GM08714 (cell line): ENCODE data around the gene C1RL.

ENCODE experiments used
- H3K4me3 ChIP-seq: fragments of 200-500 bp; sonication (Bioruptor generic); 2 replicates; pipeline ENCODE4 v1.5.1; 2014; ENCODE audit warnings: mild to moderate bottlenecking, low read length, inconsistent platforms
- ZNF274 ChIP-seq: IDR thresholded peaks from 2 replicates; pipeline ENCODE4 v1.6.1; 2012; ENCODE audit warnings: mild to moderate bottlenecking, low read depth, low read length

C1RL gene

GRCh38 chr12:7142809-7143465, 33.9 kb upstream of the C1RL start:
- no peak for TF ChIP-seq ZNF274

GRCh38 chr12:7142056-7142644, 33.1 kb upstream of the C1RL start:
- H3K4me3 ChIP-seq: no peak overlapping the region
- TF ChIP-seq ZNF274: no peak

More at GRCh38 chr12:7142809-7143465, 33.9 kb upstream of the C1RL start:
- no peak overlapping the region for H3K4me3 ChIP-seq

GRCh38 chr12:7141351-7142005, 32.5 kb upstream of the C1RL start:
- H3K4me3 ChIP-seq: no peak overlapping the region
- TF ChIP-seq ZNF274: no peak

- no peak for TF ChIP-seq ZNF274
- no peak overlapping the region for H3K4me3 ChIP-seq
Measured at GRCh38 chr12:7139200-7139599, 30.2 kb upstream of the C1RL start.

GRCh38 chr12:7137908-7138307, 28.9 kb upstream of the C1RL start:
- no peak for TF ChIP-seq ZNF274
- no peak overlapping the region for H3K4me3 ChIP-seq

- TF ChIP-seq ZNF274: no peak
- H3K4me3 ChIP-seq: no peak overlapping the region
Measured at GRCh38 chr12:7136676-7137075, 27.7 kb upstream of the C1RL start.

- H3K4me3 ChIP-seq: no peak overlapping the region
- TF ChIP-seq ZNF274: no peak
Measured at GRCh38 chr12:7136071-7136470, 27.1 kb upstream of the C1RL start.

- H3K4me3 ChIP-seq: no peak overlapping the region
- no peak for TF ChIP-seq ZNF274
Measured at GRCh38 chr12:7134396-7135166, 25.6 kb upstream of the C1RL start.

GRCh38 chr12:7131502-7131866, 22.5 kb upstream of the C1RL start:
- TF ChIP-seq ZNF274: no peak
- H3K4me3 ChIP-seq: peak overlapping the region; percentile 87; the same call in 1 of the 2 replicates

- H3K4me3 ChIP-seq: peak overlapping the region; percentile 87
- no peak for TF ChIP-seq ZNF274
Measured at GRCh38 chr12:7130701-7131501, 21.9 kb upstream of the C1RL start.

- peak within 1 kb of the TSS; percentile 87 for H3K4me3 ChIP-seq
- no peak for TF ChIP-seq ZNF274
Measured at GRCh38 chr12:7129872-7130691, 21.1 kb upstream of the C1RL start, which contains the start of gene CLSTN3. TSS of gene CLSTN3 (plus strand) at chr12:7130371. CDS start at chr12:7130649, 278 bp downstream.

GRCh38 chr12:7129287-7129871, 20.4 kb upstream of the C1RL start:
- no peak for TF ChIP-seq ZNF274

More at GRCh38 chr12:7129287-7129871, 20.4 kb upstream of the C1RL start:
- peak overlapping the region; percentile 62 for H3K4me3 ChIP-seq
